Smooth muscle cell (in vitro differentiated cells): ENCODE data around the gene TWNK. TPM values are rescaled to one million over a fixed set of nuclear protein-coding genes. Genes with fewer than 3 reads are reported as not detected.
"Not testable (repeated sequence)": the region's sequence is repeated elsewhere in the genome, so short reads cannot be mapped to it uniquely, and the experiment has no call there.

Source experiments
- DNase-seq: peaks from one replicate; lab custom pipeline; 2025; ENCODE audit not compliant: unreplicated experiment; lab: John Stamatoyannopoulos, UW
- H2AFZ ChIP-seq: fragments of 200-600 bp; sonication (generic); 2 replicates; pipeline ENCODE4 v1.6.0; 2016; ENCODE audit warnings: antibody characterized with exemption, low read depth, mild to moderate bottlenecking
- H3F3A ChIP-seq: fragments of 200-600 bp; sonication (generic); 2 replicates; pipeline ENCODE4 v1.6.0; 2017; ENCODE audit warnings: antibody characterized with exemption, low read depth
- H3K27ac ChIP-seq: fragments of 200-600 bp; sonication (generic); 2 replicates; pipeline ENCODE4 v1.5.1; 2016; ENCODE audit warnings: low read depth, mild to moderate bottlenecking
- H3K27me3 ChIP-seq: fragments of 200-600 bp; sonication (generic); 2 replicates; pipeline ENCODE4 v1.6.1; 2016; ENCODE audit warnings: low read depth, mild to moderate bottlenecking
- H3K36me3 ChIP-seq: fragments of 200-600 bp; sonication (generic); 2 replicates; pipeline ENCODE4 v1.5.1; 2016; ENCODE audit warnings: low read depth
- H3K4me1 ChIP-seq: fragments of 200-600 bp; sonication (generic); 2 replicates; pipeline ENCODE4 v1.5.1; 2016; ENCODE audit warnings: low read depth
- H3K4me2 ChIP-seq: fragments of 200-600 bp; sonication (generic); 2 replicates; pipeline ENCODE4 v1.6.0; 2016; ENCODE audit warnings: mild to moderate bottlenecking
- H3K4me3 ChIP-seq: fragments of 200-600 bp; sonication (generic); 2 replicates; pipeline ENCODE4 v1.5.1; 2016; ENCODE audit warnings: mild to moderate bottlenecking
- H3K79me2 ChIP-seq: fragments of 200-600 bp; sonication (generic); 2 replicates; pipeline ENCODE4 v1.6.0; 2016; ENCODE audit warnings: low read depth, mild to moderate bottlenecking
- H3K9ac ChIP-seq: fragments of 200-600 bp; sonication (generic); 2 replicates; pipeline ENCODE4 v1.6.0; 2016; ENCODE audit warnings: low read depth
- H3K9me3 ChIP-seq: fragments of 200-600 bp; sonication (generic); replicated peaks from 2 replicates; pipeline ENCODE4 v1.5.1; 2016; ENCODE audit warnings: low read depth
- H4K20me1 ChIP-seq: fragments of 200-600 bp; sonication (generic); 2 replicates; pipeline ENCODE4 v1.6.0; 2016; ENCODE audit warnings: low read depth
- CTCF ChIP-seq: fragments of 200-600 bp; sonication (generic); IDR thresholded peaks from 2 replicates; pipeline ENCODE4 v1.5.1; 2017; ENCODE audit warnings: borderline replicate concordance, mild to moderate bottlenecking, antibody characterized with exemption; ENCODE audit not compliant: insufficient read depth, poor library complexity, severe bottlenecking
- WGBS: methylation state at CpG from one replicate; pipeline ENCODE4 v1.1.7; 2016; ENCODE audit warnings: low lambda C conversion rate; 5-methylcytosine and 5-hydroxymethylcytosine counted together
- polyA plus RNA-seq: library from polyadenylated mRNA; unstranded; fragments of >200 nt; fragmentation: Nextera tagmentation; extraction: Ambion mirVana; gene quantifications from 2 replicates; pipeline ENCODE4 v1.2.1, GENCODE V29; 2016
- total RNA-seq: library from RNA; depleted of rRNA; stranded (reverse); fragments of >200 nt; gene quantifications from 2 replicates; pipeline ENCODE4 v1.2.3, GENCODE V29; 2014

TWNK gene
- total and polyA plus RNA-seq, 2 experiments from 2014 or later: 2.0 to 2.5 TPM

- no peak overlapping the region for H3K9ac ChIP-seq
- H3K9me3 ChIP-seq: no peaks in the 10 kb centered on the region
- DNase-seq: no peak
- H3K4me3 ChIP-seq: no peak overlapping the region
- no peaks in the 10 kb centered on the region for H3K79me2 ChIP-seq
- no peak for TF ChIP-seq CTCF
- H3K27ac ChIP-seq: no peak overlapping the region
- H4K20me1 ChIP-seq: no peaks in the 10 kb centered on the region
- WGBS: 95% methylated on average over 6 of the region's 6 CpGs
- no peak overlapping the region for H3K4me2 ChIP-seq
- H3K27me3 ChIP-seq: no peaks in the 10 kb centered on the region
- H3K4me1 ChIP-seq: no peaks in the 10 kb centered on the region
- H3K36me3 ChIP-seq: no peaks in the 10 kb centered on the region
- H3F3A ChIP-seq: peaks cover 6% of the 10 kb centered on the region
- H2AFZ ChIP-seq: no peak overlapping the region
These were observed 14.3 kb upstream of the TWNK start for GRCh38 chr10:100972904-100973535.

DNA sequence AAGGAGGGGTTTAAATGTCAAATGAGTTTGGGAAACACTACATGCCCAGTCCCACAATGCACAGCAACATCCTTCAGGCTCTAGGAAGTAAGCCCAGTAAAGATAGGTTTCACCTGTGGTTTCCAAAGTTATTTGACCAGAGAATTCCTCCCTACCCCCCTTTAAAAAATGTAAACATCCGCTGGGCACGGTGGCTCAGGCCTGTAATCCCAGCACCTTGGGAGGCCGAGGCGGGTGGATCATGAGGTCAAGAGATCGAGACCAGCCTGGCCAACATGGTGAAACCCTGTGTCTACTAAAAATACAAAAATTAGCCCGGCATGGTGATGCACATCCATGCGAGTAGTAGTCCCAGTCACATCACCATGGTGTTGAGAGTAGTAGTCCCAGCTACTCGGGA is 11.9 kb upstream of the TWNK start:
- H2AFZ ChIP-seq, H4K20me1 ChIP-seq, H3K4me1 ChIP-seq, H3K79me2 ChIP-seq, H3K4me3 ChIP-seq, H3K4me2 ChIP-seq, H3K27ac ChIP-seq, H3K36me3 ChIP-seq, H3K27me3 ChIP-seq, H3K9ac ChIP-seq, H3K9me3 ChIP-seq, H3F3A ChIP-seq, DNase-seq: not testable (repeated sequence)
- WGBS: 90% methylated on average over 8 of the region's 8 CpGs

DNA sequence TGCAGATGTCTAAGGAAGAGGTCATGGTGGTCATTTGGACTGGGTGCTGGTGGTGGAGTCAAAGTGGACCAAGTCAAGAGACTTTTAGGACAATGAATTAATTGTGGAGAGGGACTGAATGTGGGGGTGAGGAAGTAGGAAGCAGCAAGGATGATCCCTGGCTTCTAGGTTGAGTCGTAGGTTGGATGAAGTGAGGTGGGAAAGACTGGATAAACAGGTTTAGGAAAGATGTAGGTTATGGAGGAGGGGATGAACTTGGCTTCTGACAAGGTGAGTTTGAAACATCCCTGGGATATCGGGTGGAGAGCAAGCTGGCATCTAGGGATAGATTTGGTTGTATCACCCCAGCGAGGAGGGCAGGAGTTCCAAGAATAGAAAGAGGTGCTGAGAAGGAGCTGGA is 10.4 kb upstream of the TWNK start:
- no peaks in the 10 kb centered on the region for H3K4me1 ChIP-seq
- no peak overlapping the region for H3K4me2 ChIP-seq
- no peak overlapping the region for H3K4me3 ChIP-seq
- H3K9me3 ChIP-seq: no peaks in the 10 kb centered on the region
- no peaks in the 10 kb centered on the region for H4K20me1 ChIP-seq
- no peak overlapping the region for H3K9ac ChIP-seq
- no peaks in the 10 kb centered on the region for H3K27me3 ChIP-seq
- no peak overlapping the region for H3K27ac ChIP-seq
- WGBS: 73% methylated on average over 3 of the region's 3 CpGs
- no peaks in the 10 kb centered on the region for H3F3A ChIP-seq
- no peaks in the 10 kb centered on the region for H3K79me2 ChIP-seq
- DNase-seq: no peak
- H3K36me3 ChIP-seq: no peaks in the 10 kb centered on the region
- H2AFZ ChIP-seq: no peak overlapping the region
- TF ChIP-seq CTCF: no peak

- H2AFZ ChIP-seq: no peak overlapping the region
- no peak overlapping the region for H3K4me3 ChIP-seq
- no peaks in the 10 kb centered on the region for H3K36me3 ChIP-seq
- H3K4me2 ChIP-seq: no peak overlapping the region
- H3K4me1 ChIP-seq: no peaks in the 10 kb centered on the region
- no peaks in the 10 kb centered on the region for H4K20me1 ChIP-seq
- H3K9ac ChIP-seq: no peak overlapping the region
- H3K27me3 ChIP-seq: no peaks in the 10 kb centered on the region
- no peaks in the 10 kb centered on the region for H3K9me3 ChIP-seq
- no peak for DNase-seq
- H3K79me2 ChIP-seq: no peaks in the 10 kb centered on the region
- no peak overlapping the region for H3K27ac ChIP-seq
- no peaks in the 10 kb centered on the region for H3F3A ChIP-seq
- WGBS: 97% methylated on average over 6 of the region's 6 CpGs
- TF ChIP-seq CTCF: no peak
These were observed 9.9 kb upstream of the TWNK start for GRCh38 chr10:100977436-100977835.
